IMR-90 (cell line): ENCODE data around the gene PID1. TPM values are rescaled to one million over a fixed set of nuclear protein-coding genes. Genes with fewer than 3 reads are reported as not detected.

Source experiments
- ATAC-seq: fragments of 200-7000 bp; cut with Tn5 transposase; 2 replicates; pipeline ENCODE4 v1.9.1; 2020; ENCODE audit warnings: low read depth, mild to moderate bottlenecking, moderate library complexity
- BruUV-seq: library from RNA; stranded (reverse); fragments of 400-500 nt; replicated peaks from 2 replicates; lab custom pipeline; 2021; lab: Mats Ljungman, UMichigan
- CTCF ChIA-PET: fragments of 300-600 bp; formaldehyde crosslinking; extraction: SDS; loops from one replicate; lab custom pipeline; 2021; ENCODE audit warnings: antibody characterized with exemption; lab: Yijun Ruan, JAX
- POLR2A ChIA-PET: fragments of 300-600 bp; sonication (Branson Sonifier 250); formaldehyde crosslinking; loops from one replicate; lab custom pipeline; 2022; ENCODE audit warnings: antibody characterized with exemption; ENCODE audit not compliant: unreplicated experiment; lab: Charles Lee
- DNase-seq: peaks from one replicate; pipeline ENCODE4 v3.0.0; 2013
- H2AFZ ChIP-seq: replicated peaks from 2 replicates; pipeline ENCODE3; 2013; ENCODE audit warnings: low read length, mild to moderate bottlenecking; ENCODE audit not compliant: poor library complexity
- H2AK5ac ChIP-seq: 2 replicates; pipeline ENCODE4 v1.6.1; 2013; ENCODE audit warnings: low read depth, low read length, inconsistent platforms
- H2AK9ac ChIP-seq: replicated peaks from 2 replicates; pipeline ENCODE3; 2013; ENCODE audit warnings: mild to moderate bottlenecking, low read depth, low read length, moderate library complexity; ENCODE audit not compliant: poor library complexity
- H2BK120ac ChIP-seq: 2 replicates; pipeline ENCODE4 v1.6.1; 2013; ENCODE audit warnings: low read depth, low read length, inconsistent platforms
- H2BK15ac ChIP-seq: 3 replicates; pipeline ENCODE4 v1.6.1; 2013; ENCODE audit warnings: low read depth, low read length, inconsistent platforms
- H2BK20ac ChIP-seq: 2 replicates; pipeline ENCODE4 v1.6.1; 2013; ENCODE audit warnings: low read depth, mild to moderate bottlenecking, inconsistent platforms, low read length, moderate library complexity
- H2BK5ac ChIP-seq: 2 replicates; pipeline ENCODE4 v1.6.1; 2013; ENCODE audit warnings: mild to moderate bottlenecking, low read depth, low read length, inconsistent platforms; ENCODE audit not compliant: poor library complexity, severe bottlenecking
- H3K14ac ChIP-seq: replicated peaks from 2 replicates; pipeline ENCODE4 v1.6.1; 2013; ENCODE audit warnings: low read depth, low read length, inconsistent platforms
- H3K18ac ChIP-seq: 2 replicates; pipeline ENCODE4 v1.6.1; 2013; ENCODE audit warnings: low read depth, low read length, control low read depth
- H3K23ac ChIP-seq: 2 replicates; pipeline ENCODE4 v1.6.1; 2013; ENCODE audit warnings: low read depth, low read length, inconsistent platforms
- H3K27ac ChIP-seq: 2 replicates; pipeline ENCODE4 v1.5.1; 2013; ENCODE audit warnings: mild to moderate bottlenecking, control low read depth, low read length; ENCODE audit not compliant: insufficient read depth
- H3K27me3 ChIP-seq: 2 replicates; pipeline ENCODE4 v1.6.1; 2013; ENCODE audit warnings: low read length; ENCODE audit not compliant: control insufficient read depth, insufficient read depth
- H3K36me3 ChIP-seq: 2 replicates; pipeline ENCODE4 v1.6.1; 2013; ENCODE audit warnings: low read length, mixed read lengths; ENCODE audit not compliant: control insufficient read depth, insufficient read depth
- H3K4ac ChIP-seq: 2 replicates; pipeline ENCODE4 v1.6.1; 2013; ENCODE audit warnings: low read depth, low read length, inconsistent platforms
- H3K4me1 ChIP-seq: 2 replicates; pipeline ENCODE4 v1.6.1; 2013; ENCODE audit warnings: low read length, mixed read lengths; ENCODE audit not compliant: control insufficient read depth, insufficient read depth
- H3K4me2 ChIP-seq: 2 replicates; pipeline ENCODE4 v1.6.1; 2013; ENCODE audit warnings: low read depth, mild to moderate bottlenecking, control low read depth, low read length, moderate library complexity
- H3K4me3 ChIP-seq: 2 replicates; pipeline ENCODE4 v1.5.1; 2013; ENCODE audit warnings: low read depth, mild to moderate bottlenecking, control low read depth, low read length, moderate library complexity; ENCODE audit not compliant: insufficient read depth
- H3K56ac ChIP-seq: 2 replicates; pipeline ENCODE4 v1.6.1; 2013; ENCODE audit warnings: low read length, inconsistent platforms; ENCODE audit not compliant: insufficient read depth; ENCODE audit errors: extremely low read depth
- H3K79me1 ChIP-seq, 2 experiments: 2 replicates each; pipeline ENCODE4 v1.6.1; 2013; ENCODE audit warnings: low read length in 2 of 2, inconsistent platforms in 1 of 2, low read depth in 1 of 2
- H3K9ac ChIP-seq: 2 replicates; pipeline ENCODE4 v1.6.1; 2013; ENCODE audit warnings: low read depth, low read length, control low read depth
- H3K9me1 ChIP-seq: 2 replicates; pipeline ENCODE4 v1.6.1; 2013; ENCODE audit warnings: low read length, inconsistent platforms; ENCODE audit not compliant: insufficient read depth
- H3K9me3 ChIP-seq: 2 replicates; pipeline ENCODE4 v1.6.1; 2013; ENCODE audit warnings: low read length; ENCODE audit not compliant: control insufficient read depth, insufficient read depth
- H4K20me1 ChIP-seq: 2 replicates; pipeline ENCODE4 v1.6.1; 2013; ENCODE audit warnings: low read length, inconsistent platforms; ENCODE audit not compliant: insufficient read depth
- H4K5ac ChIP-seq: 2 replicates; pipeline ENCODE4 v1.6.1; 2013; ENCODE audit warnings: mild to moderate bottlenecking, low read depth, low read length, control low read depth
- H4K8ac ChIP-seq, 2 experiments: 2 replicates each; pipeline ENCODE4 v1.6.1; 2013; ENCODE audit warnings: low read depth in 2 of 2, low read length in 2 of 2, control low read depth in 1 of 2, inconsistent platforms in 1 of 2
- H4K91ac ChIP-seq: 2 replicates; pipeline ENCODE4 v1.6.1; 2013; ENCODE audit warnings: low read depth, low read length, inconsistent platforms; ENCODE audit not compliant: insufficient read depth
- FOS ChIP-seq: fragments of 150-350 bp; IDR thresholded peaks from 2 replicates; pipeline ENCODE4 v1.6.1; 2016; ENCODE audit warnings: low read depth, low read length
- MAZ ChIP-seq: IDR thresholded peaks from 2 replicates; pipeline ENCODE4 v1.6.1; 2012; ENCODE audit warnings: low read depth, mild to moderate bottlenecking, low read length, improper control_type of control experiment, moderate library complexity, borderline replicate concordance
- RCOR1 ChIP-seq: IDR thresholded peaks from 2 replicates; pipeline ENCODE4 v1.6.1; 2012; ENCODE audit warnings: mild to moderate bottlenecking, low read length, improper control_type of control experiment; ENCODE audit not compliant: insufficient replicate concordance
- RFX5 ChIP-seq: IDR thresholded peaks from 2 replicates; pipeline ENCODE4 v1.8.0; 2012; ENCODE audit warnings: low read depth, mild to moderate bottlenecking, low read length, moderate library complexity
- WGBS, 2 experiments: methylation state at CpG; one replicate each; pipeline versions ENCODE4 v1.1.5 to v1.1.7; 2013; ENCODE audit warnings: missing lambda C conversion rate in 2 of 2; ENCODE audit not compliant: insufficient read length in 1 of 2; ENCODE audit errors: extremely low coverage in 2 of 2; 5-methylcytosine and 5-hydroxymethylcytosine counted together
- dilution Hi-C: fragments of 300-500 bp; cut with HindIII; formaldehyde crosslinking; loops from one replicate; pipeline ENCODE4 v1.14.3; 2018; ENCODE audit warnings: low sequenced_read_pairs; ENCODE audit not compliant: unreplicated experiment
- in situ Hi-C: fragments of 300-500 bp; cut with MboI; formaldehyde crosslinking; loops from 3 replicates; pipeline ENCODE4 v1.14.3; 2019; ENCODE audit warnings: low sequenced_read_pairs, inconsistent platforms, mixed read lengths
- intact Hi-C: fragments of 100-400 bp; cut with micrococcal nuclease; formaldehyde crosslinking; loops from 2 replicates; pipeline ENCODE4 v1.10.0; 2022
- polyA plus RNA-seq, 3 experiments: library from polyadenylated mRNA; depleted of rRNA; stranded (reverse); fragments of >200 nt; gene quantifications; 2 replicates each; pipeline ENCODE4 v1.2.3, GENCODE V29; 2012; ENCODE audit warnings: low replicate concordance in 1 of 3
- total RNA-seq: library from RNA; depleted of rRNA; stranded (reverse); fragments of >200 nt; gene quantifications from 2 replicates; pipeline ENCODE4 v1.2.3, GENCODE V29; 2012
- TF ChIP-seq, protein P1 (sequence below): conservative IDR thresholded peaks from 2 replicates; pipeline ENCODE4 v1.5.1; 2012; ENCODE audit warnings: mild to moderate bottlenecking, low read depth, low read length, improper control_type of control experiment

Gene PID1
- total and polyA plus RNA-seq, 2 of the 4 experiments (the other 2 are of a cell fraction), result 0.90 to 1.9 TPM

DNA sequence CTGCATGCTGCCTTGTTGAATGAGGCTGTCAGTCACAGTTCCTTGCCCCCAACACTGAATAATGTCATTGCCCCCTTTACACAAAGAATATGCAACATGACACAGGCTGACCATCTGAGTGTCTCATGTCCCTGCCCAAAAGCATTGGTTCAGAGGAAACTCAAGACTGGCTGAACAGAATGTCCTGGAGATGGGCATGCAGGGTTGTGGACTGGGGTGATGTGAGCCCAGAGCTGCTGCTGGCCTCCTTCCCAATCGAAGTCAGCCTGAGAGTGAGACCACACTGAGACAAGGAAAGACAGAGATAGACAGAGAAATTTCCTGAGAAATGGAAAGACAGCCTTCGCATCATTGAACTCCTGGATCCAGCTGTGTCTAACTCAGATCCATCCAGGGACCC is 110.1 kb downstream of the PID1 start:
- dilution Hi-C loops, result no loop called here

More for the DNA sequence above, 110.1 kb downstream of the PID1 start:
- no CpG with 5 or more reads among the region's 2 CpGs for WGBS, 2 experiments
- H2AK5ac ChIP-seq, result no peak overlapping the region
- no peak overlapping the region for H2AFZ ChIP-seq
- TF ChIP-seq FOS, result no peak
- no peak for TF ChIP-seq RFX5
- no peak for TF ChIP-seq RCOR1
- TF ChIP-seq, protein P1, sequence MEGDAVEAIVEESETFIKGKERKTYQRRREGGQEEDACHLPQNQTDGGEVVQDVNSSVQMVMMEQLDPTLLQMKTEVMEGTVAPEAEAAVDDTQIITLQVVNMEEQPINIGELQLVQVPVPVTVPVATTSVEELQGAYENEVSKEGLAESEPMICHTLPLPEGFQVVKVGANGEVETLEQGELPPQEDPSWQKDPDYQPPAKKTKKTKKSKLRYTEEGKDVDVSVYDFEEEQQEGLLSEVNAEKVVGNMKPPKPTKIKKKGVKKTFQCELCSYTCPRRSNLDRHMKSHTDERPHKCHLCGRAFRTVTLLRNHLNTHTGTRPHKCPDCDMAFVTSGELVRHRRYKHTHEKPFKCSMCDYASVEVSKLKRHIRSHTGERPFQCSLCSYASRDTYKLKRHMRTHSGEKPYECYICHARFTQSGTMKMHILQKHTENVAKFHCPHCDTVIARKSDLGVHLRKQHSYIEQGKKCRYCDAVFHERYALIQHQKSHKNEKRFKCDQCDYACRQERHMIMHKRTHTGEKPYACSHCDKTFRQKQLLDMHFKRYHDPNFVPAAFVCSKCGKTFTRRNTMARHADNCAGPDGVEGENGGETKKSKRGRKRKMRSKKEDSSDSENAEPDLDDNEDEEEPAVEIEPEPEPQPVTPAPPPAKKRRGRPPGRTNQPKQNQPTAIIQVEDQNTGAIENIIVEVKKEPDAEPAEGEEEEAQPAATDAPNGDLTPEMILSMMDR, result no peak
- no peak for TF ChIP-seq MAZ
- DNase-seq, result no peak
- H3K4me3 ChIP-seq, result no peak overlapping the region
- no peak overlapping the region for H2BK120ac ChIP-seq
- H3K9me1 ChIP-seq, result no peaks in the 10 kb centered on the region
- BruUV-seq, result no TSS peak
- H4K20me1 ChIP-seq, result no peaks in the 10 kb centered on the region
- no peaks in the 10 kb centered on the region for H3K27me3 ChIP-seq
- H3K27ac ChIP-seq, result no peak overlapping the region
- no peak overlapping the region for H3K56ac ChIP-seq
- no peak overlapping the region for H2BK5ac ChIP-seq
- H3K9me3 ChIP-seq, result peaks cover 9% of the 10 kb centered on the region
- intact Hi-C loops, result no loop called here
- ChIA-PET CTCF (no interaction called here), POLR2A (no interaction called here)
- H3K9ac ChIP-seq, result no peak overlapping the region
- no peak overlapping the region for H3K18ac ChIP-seq
- H3K14ac ChIP-seq, result no peak overlapping the region
- in situ Hi-C loops, result no loop called here
- no peak overlapping the region for H4K5ac ChIP-seq
- no peak overlapping the region for H2BK15ac ChIP-seq
- no peaks in the 10 kb centered on the region for H3K36me3 ChIP-seq
- no peak overlapping the region for H3K4me2 ChIP-seq
- H3K4me1 ChIP-seq, result no peaks in the 10 kb centered on the region
- no peak overlapping the region for H3K23ac ChIP-seq
- peak overlapping the region; percentile 28 for H2AK9ac ChIP-seq
- H3K4ac ChIP-seq, result no peak overlapping the region
- H3K79me1 ChIP-seq, result no peaks in the 10 kb centered on the region
- H2BK20ac ChIP-seq, result no peak overlapping the region
- no peak overlapping the region for H4K91ac ChIP-seq
- ATAC-seq, result no peak
- no peak overlapping the region for H4K8ac ChIP-seq
